ENCODE measurements around the gene PES1. TPM values are rescaled to one million over a fixed set of nuclear protein-coding genes. Genes with fewer than 3 reads are reported as not detected.

The PES1 gene
- total and polyA plus RNA-seq, 2 donors (not counting 3 experiments of a cell fraction or from before 2014, with no cell fraction given) = 110 to 135 TPM

DNA sequence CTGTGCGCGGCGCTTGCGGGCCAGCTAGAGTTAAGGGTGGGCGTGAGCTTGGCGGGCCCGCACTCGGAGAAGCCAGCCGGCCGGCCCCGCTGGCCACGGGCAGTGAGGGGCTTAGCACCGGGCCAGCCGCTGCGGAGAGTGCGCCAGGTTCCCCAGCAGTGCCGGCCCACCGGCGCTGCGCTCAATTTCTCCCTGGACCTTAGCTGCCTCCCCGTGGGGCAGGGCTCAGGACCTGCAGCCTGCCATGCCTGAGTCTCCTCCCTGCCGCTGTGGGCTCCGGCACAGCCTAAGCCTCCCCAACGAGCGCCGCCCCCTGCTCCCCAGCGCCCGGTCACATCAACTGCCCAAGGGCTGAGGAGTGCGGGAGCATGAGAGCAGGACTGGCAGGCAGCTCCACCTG lies 5.2 kb upstream of the PES1 start:
- H3K4me1 ChIP-seq (ENCODE audit: control insufficient read depth, extremely low read depth, insufficient read depth, low read length) = no peaks in the 10 kb centered on the region
- H3K9me1 ChIP-seq (replicated peaks; ENCODE audit: control insufficient read depth, extremely low read depth, insufficient read depth, low read length) = no peaks in the 10 kb centered on the region
- H3K4me3 ChIP-seq (replicated peaks in 1 of 3; ENCODE audit: insufficient read depth in 1 of 3, low read depth in 1 of 3, low read length in 3 of 3) = no peak overlapping the region
- ChIA-PET CTCF (interaction anchor here (1.3 to 1.9 kb wide), 3 partner anchors 9 to 158 kb away, joined by 4 to 7 read pairs (median 4); partner anchors contain the start of gene TCN2), POLR2A (no interaction called here)
- DNase-seq (ENCODE audit: low read depth, low spot score) (no peak), FAIRE-seq (no peak)
- TF ChIP-seq, protein P1, sequence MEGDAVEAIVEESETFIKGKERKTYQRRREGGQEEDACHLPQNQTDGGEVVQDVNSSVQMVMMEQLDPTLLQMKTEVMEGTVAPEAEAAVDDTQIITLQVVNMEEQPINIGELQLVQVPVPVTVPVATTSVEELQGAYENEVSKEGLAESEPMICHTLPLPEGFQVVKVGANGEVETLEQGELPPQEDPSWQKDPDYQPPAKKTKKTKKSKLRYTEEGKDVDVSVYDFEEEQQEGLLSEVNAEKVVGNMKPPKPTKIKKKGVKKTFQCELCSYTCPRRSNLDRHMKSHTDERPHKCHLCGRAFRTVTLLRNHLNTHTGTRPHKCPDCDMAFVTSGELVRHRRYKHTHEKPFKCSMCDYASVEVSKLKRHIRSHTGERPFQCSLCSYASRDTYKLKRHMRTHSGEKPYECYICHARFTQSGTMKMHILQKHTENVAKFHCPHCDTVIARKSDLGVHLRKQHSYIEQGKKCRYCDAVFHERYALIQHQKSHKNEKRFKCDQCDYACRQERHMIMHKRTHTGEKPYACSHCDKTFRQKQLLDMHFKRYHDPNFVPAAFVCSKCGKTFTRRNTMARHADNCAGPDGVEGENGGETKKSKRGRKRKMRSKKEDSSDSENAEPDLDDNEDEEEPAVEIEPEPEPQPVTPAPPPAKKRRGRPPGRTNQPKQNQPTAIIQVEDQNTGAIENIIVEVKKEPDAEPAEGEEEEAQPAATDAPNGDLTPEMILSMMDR (IDR thresholded peaks at IDR 0.05; ENCODE audit: extremely low read depth in 1 of 2, insufficient read depth in 1 of 2, low read depth in 1 of 2, low read length in 2 of 2) = no peak
- TF ChIP-seq, protein P2, sequence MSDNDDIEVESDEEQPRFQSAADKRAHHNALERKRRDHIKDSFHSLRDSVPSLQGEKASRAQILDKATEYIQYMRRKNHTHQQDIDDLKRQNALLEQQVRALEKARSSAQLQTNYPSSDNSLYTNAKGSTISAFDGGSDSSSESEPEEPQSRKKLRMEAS (IDR thresholded peaks at IDR 0.05; ENCODE audit: insufficient read depth, insufficient read length) = no peak
- TF ChIP-seq EZH2 (IDR thresholded peaks at IDR 0.05; ENCODE audit: borderline replicate concordance, low read depth, low read length, severe bottlenecking) (no peak), GATA2 (IDR thresholded peaks at IDR 0.05; ENCODE audit: insufficient read depth, insufficient read length, low read depth, low read length) (no peak), POLR2AphosphoS5 (IDR thresholded peaks at IDR 0.05; ENCODE audit: insufficient read depth, low read depth, low read length) (no peak), JUN (IDR thresholded peaks at IDR 0.05; ENCODE audit: borderline replicate concordance, insufficient read depth, insufficient read length, low read depth) (no peak), POLR2A (IDR thresholded peaks at IDR 0.05; ENCODE audit: low read depth, low read length) (no peak), FOS (IDR thresholded peaks at IDR 0.05; ENCODE audit: borderline replicate concordance, insufficient read depth, low read length) (no peak), MYC (IDR thresholded peaks at IDR 0.05; ENCODE audit: low read depth, low read length) (no peak)
- H3K79me2 ChIP-seq (ENCODE audit: control insufficient read depth, insufficient read depth, low read length) = no peaks in the 10 kb centered on the region
- no TSS peak for BruUV-seq (replicated peaks)
- no peaks in the 10 kb centered on the region for H3K36me3 ChIP-seq (ENCODE audit: control insufficient read depth in 2 of 2, extremely low read depth in 1 of 2, insufficient read depth in 2 of 2, low read length in 2 of 2)
- H2AFZ ChIP-seq (ENCODE audit: low read depth, low read length) = no peak overlapping the region
- H3K4me2 ChIP-seq (ENCODE audit: insufficient read depth, low read length) = no peak overlapping the region
- no peaks in the 10 kb centered on the region for H4K20me1 ChIP-seq (replicated peaks; ENCODE audit: control insufficient read depth, extremely low read depth, insufficient read depth, low read length)
- no peaks in the 10 kb centered on the region for H3K9me3 ChIP-seq (replicated peaks; ENCODE audit: control insufficient read depth, insufficient read depth, low read length)
- no peak overlapping the region for H3K9ac ChIP-seq (replicated peaks; ENCODE audit: extremely low read depth, insufficient read depth, low read length)
- H3K27ac ChIP-seq (ENCODE audit: insufficient read depth, low read depth, low read length) = no peak overlapping the region
- dilution Hi-C loops (cut with MboI; ENCODE audit: extremely low pct_ligation_motif_present, low sequenced_read_pairs) (no loop called here), intact Hi-C loops (cut with micrococcal nuclease) (no loop called here)
- no peaks in the 10 kb centered on the region for H3K27me3 ChIP-seq (ENCODE audit: control insufficient read depth in 2 of 2, insufficient read depth in 2 of 2, low read length in 2 of 2)

Measured in endothelial cell of umbilical vein (primary cell).